OCI-LY7 (cell line): ENCODE results near the gene FGF21. TPM values are rescaled to one million over a fixed set of nuclear protein-coding genes. Genes with fewer than 3 reads are reported as not detected.

ENCODE experiments used
- BruUV-seq: library from RNA; stranded (reverse); fragments of 400-500 nt; replicated peaks from 2 replicates; lab custom pipeline; 2021; lab: Mats Ljungman, UMichigan
- CTCF ChIA-PET: fragments of 300-600 bp; sonication (Branson Sonifier 250); formaldehyde crosslinking; loops from one replicate; lab custom pipeline; 2022; ENCODE audit warnings: antibody characterized with exemption; ENCODE audit not compliant: unreplicated experiment; lab: Charles Lee
- POLR2A ChIA-PET: fragments of 300-600 bp; sonication (Branson Sonifier 250); formaldehyde crosslinking; loops from one replicate; lab custom pipeline; 2022; ENCODE audit warnings: antibody characterized with exemption; lab: Charles Lee
- DNase-seq: peaks from one replicate; pipeline ENCODE4 v3.0.0-alpha.2; 2015; ENCODE audit warnings: low spot score
- H2AFZ ChIP-seq: fragments of 200-600 bp; sonication (generic), shearing (Covaris generic); 2 replicates; pipeline ENCODE4 v1.6.1; 2014; ENCODE audit warnings: mild to moderate bottlenecking, antibody characterized with exemption, low read length, moderate library complexity
- H3K27ac ChIP-seq: fragments of 200-600 bp; sonication (generic); 2 replicates; pipeline ENCODE4 v1.5.1; 2014; ENCODE audit warnings: mixed run types, low read depth, mild to moderate bottlenecking, moderate library complexity, low read length, inconsistent platforms; ENCODE audit not compliant: poor library complexity, severe bottlenecking
- H3K36me3 ChIP-seq: fragments of 200-600 bp; sonication (generic); 2 replicates; pipeline ENCODE4 v1.6.1; 2014; ENCODE audit warnings: mild to moderate bottlenecking, antibody characterized with exemption, low read length, moderate library complexity, mixed read lengths; ENCODE audit not compliant: insufficient read depth
- H3K4me1 ChIP-seq: fragments of 200-600 bp; sonication (generic); 2 replicates; pipeline ENCODE4 v1.5.1; 2014; ENCODE audit warnings: mild to moderate bottlenecking, low read length; ENCODE audit not compliant: insufficient read depth, poor library complexity, severe bottlenecking
- H3K4me2 ChIP-seq: fragments of 200-600 bp; sonication (generic); 2 replicates; pipeline ENCODE4 v1.6.1; 2014; ENCODE audit warnings: mild to moderate bottlenecking, low read length
- H3K4me3 ChIP-seq: fragments of 200-600 bp; sonication (generic); 2 replicates; pipeline ENCODE4 v1.5.1; 2014; ENCODE audit warnings: mild to moderate bottlenecking, low read depth, low read length; ENCODE audit not compliant: poor library complexity, severe bottlenecking
- H3K79me2 ChIP-seq: fragments of 200-600 bp; sonication (generic); 2 replicates; pipeline ENCODE4 v1.6.1; 2016; ENCODE audit warnings: low read depth, mild to moderate bottlenecking, low read length, moderate library complexity, mixed read lengths; ENCODE audit not compliant: insufficient read depth
- H3K9me2 ChIP-seq: fragments of 200-600 bp; sonication (generic); 2 replicates; pipeline ENCODE4 v1.6.1; 2016; ENCODE audit warnings: mild to moderate bottlenecking, low read length, mixed read lengths; ENCODE audit not compliant: insufficient read depth
- H3K9me3 ChIP-seq: fragments of 200-600 bp; sonication (generic); 2 replicates; pipeline ENCODE4 v1.6.1; 2014; ENCODE audit warnings: mild to moderate bottlenecking, mixed run types, low read length, mixed read lengths
- H4K20me1 ChIP-seq: fragments of 200-600 bp; sonication (generic); 2 replicates; pipeline ENCODE4 v1.6.1; 2014; ENCODE audit warnings: mild to moderate bottlenecking, antibody characterized with exemption, low read length, moderate library complexity, mixed read lengths; ENCODE audit not compliant: insufficient read depth
- EZH2phosphoT487 ChIP-seq: fragments of 200-600 bp; sonication (generic); IDR thresholded peaks from 2 replicates; pipeline ENCODE4 v1.6.1; 2018; ENCODE audit warnings: low read depth, borderline replicate concordance, mild to moderate bottlenecking, mixed run types, antibody characterized with exemption, low read length, moderate library complexity, mixed read lengths
- intact Hi-C: fragments of 100-400 bp; cut with micrococcal nuclease; formaldehyde crosslinking; loops from one replicate; pipeline ENCODE4 v1.10.0; 2022; ENCODE audit not compliant: unreplicated experiment
- total RNA-seq, 2 experiments: library from RNA; depleted of rRNA in 1 of 2; stranded (reverse); fragments of >200 nt in 1 of 2; shearing (Covaris generic) in 1 of 2; gene quantifications; 2 replicates each; pipeline ENCODE4 v1.2.3, GENCODE V29; 2014 to 2022
- TF ChIP-seq, protein P1 (sequence below): fragments of 200-600 bp; sonication (generic); conservative IDR thresholded peaks from 2 replicates; pipeline ENCODE4 v1.5.1; 2014; ENCODE audit warnings: mild to moderate bottlenecking, antibody characterized with exemption, low read length, moderate library complexity, mixed read lengths

FGF21 gene
- total RNA-seq, 2 experiments from 2014 or later, result not detected

DNA sequence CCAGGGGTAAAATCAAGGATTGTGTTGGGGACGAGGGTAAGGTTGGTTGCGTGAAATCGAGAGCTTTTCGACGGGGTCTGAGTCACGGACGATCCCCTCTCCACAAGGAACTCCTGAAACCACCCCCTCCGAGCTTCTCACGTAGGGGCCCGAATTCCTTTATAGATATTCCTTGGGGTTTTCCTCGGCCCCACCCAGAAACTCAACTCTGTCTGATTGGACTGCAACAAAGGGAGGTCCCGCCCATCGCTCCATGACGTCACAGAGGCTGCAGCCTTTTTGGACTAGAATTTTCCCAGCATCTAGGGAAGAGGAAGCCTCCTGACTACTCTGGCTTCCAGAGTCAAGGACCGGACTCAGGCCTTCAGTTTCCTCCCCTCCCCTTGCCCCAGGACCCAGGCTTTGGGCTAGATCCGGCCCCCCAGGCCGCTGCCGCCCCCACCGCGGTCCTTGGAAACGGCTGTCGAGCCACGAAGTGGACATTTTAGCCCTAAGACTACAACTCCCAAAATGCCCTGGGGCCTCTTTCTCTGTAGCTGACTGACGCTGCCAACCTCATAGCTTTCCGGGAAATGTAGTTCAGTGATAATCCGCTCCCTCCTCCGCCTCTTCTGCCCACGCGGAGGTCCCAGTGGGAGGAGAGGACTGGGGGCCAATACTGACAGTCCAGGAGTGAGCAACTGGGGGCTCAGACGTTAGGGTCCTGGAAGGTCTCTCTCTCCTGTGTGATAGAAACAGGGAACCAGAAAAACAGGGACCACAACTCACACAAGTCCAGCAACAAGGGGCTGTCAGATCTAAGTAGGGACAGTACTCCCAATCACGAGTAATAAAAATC lies 8.4 kb upstream of the FGF21 start, which contains the start of gene IZUMO1:
IZUMO1 (minus strand) TSS at position 172 of the 838 bp plus-strand sequence. CDS start 1,050 bp downstream, outside the sequence.
- intact Hi-C loops, result no loop called here
- H3K27ac ChIP-seq, result no peak within 1 kb of the TSS
- H3K4me2 ChIP-seq, result peak within 1 kb of the TSS; percentile 41
- ChIA-PET CTCF (no interaction called here), POLR2A (interaction anchor here (0.5 kb wide), 1 partner anchor 15 kb away, joined by 4 read pairs; no protein-coding TSS in a partner anchor)
- peak within 1 kb of the TSS; percentile 58 for H3K4me3 ChIP-seq
- no peaks in the 10 kb centered on the region for H3K9me3 ChIP-seq
- peak within 1 kb of the TSS; percentile 51 for H2AFZ ChIP-seq
- no TSS peak for BruUV-seq
- TF ChIP-seq, protein P1, sequence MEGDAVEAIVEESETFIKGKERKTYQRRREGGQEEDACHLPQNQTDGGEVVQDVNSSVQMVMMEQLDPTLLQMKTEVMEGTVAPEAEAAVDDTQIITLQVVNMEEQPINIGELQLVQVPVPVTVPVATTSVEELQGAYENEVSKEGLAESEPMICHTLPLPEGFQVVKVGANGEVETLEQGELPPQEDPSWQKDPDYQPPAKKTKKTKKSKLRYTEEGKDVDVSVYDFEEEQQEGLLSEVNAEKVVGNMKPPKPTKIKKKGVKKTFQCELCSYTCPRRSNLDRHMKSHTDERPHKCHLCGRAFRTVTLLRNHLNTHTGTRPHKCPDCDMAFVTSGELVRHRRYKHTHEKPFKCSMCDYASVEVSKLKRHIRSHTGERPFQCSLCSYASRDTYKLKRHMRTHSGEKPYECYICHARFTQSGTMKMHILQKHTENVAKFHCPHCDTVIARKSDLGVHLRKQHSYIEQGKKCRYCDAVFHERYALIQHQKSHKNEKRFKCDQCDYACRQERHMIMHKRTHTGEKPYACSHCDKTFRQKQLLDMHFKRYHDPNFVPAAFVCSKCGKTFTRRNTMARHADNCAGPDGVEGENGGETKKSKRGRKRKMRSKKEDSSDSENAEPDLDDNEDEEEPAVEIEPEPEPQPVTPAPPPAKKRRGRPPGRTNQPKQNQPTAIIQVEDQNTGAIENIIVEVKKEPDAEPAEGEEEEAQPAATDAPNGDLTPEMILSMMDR, result no peak
- TF ChIP-seq EZH2phosphoT487, result no peak
- H3K79me2 ChIP-seq, result no peaks in the 10 kb centered on the region
- H3K36me3 ChIP-seq, result no peaks in the 10 kb centered on the region
- H3K4me1 ChIP-seq, result peaks cover 5% of the 10 kb centered on the region
- no peaks in the 10 kb centered on the region for H3K9me2 ChIP-seq
- DNase-seq, result peak; percentile 77
- H4K20me1 ChIP-seq, result no peaks in the 10 kb centered on the region

DNA sequence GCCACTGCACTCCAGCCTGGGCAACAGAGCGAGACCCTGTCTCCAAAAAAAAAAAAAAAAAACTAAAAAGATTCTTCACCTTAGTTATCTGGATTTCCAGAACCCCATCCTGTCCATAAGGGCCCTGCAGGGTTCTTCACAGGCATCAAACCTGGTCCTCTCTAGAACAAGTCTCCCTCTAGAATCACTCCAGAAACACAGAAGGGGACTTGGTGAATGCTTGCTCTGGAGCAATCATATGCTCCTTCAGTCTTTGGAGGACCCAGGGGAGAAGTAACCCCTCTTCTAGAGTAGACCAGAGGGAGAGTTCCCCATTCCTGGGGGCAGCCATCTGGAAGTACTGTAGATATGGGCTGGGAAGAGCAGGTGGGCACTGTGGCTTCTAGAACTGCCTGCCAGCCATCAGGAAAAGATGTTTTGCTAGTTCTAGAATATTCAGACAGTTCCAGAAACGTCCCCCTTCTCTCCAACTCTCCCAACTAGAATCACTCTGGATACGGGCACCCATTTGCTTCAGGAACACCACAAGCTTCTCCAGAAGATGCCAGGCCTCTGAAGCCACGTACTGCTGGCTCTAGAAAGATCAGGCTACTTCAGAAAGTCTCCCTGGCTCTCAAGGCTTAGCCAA lies 5.6 kb upstream of the FGF21 start:
- ChIA-PET POLR2A (no interaction called here), CTCF (no interaction called here)
- DNase-seq, result no peak
- H3K4me3 ChIP-seq, result no peak overlapping the region
- no peaks in the 10 kb centered on the region for H4K20me1 ChIP-seq
- no peaks in the 10 kb centered on the region for H3K9me2 ChIP-seq
- no peaks in the 10 kb centered on the region for H3K9me3 ChIP-seq
- no peaks in the 10 kb centered on the region for H3K79me2 ChIP-seq
- no peak overlapping the region for H2AFZ ChIP-seq
- TF ChIP-seq, protein P1, result no peak
- no peak for TF ChIP-seq EZH2phosphoT487
- no TSS peak for BruUV-seq
- H3K27ac ChIP-seq, result no peak overlapping the region
- H3K4me1 ChIP-seq, result peaks cover 19% of the 10 kb centered on the region
- intact Hi-C loops, result no loop called here
- H3K36me3 ChIP-seq, result no peaks in the 10 kb centered on the region
- no peak overlapping the region for H3K4me2 ChIP-seq
